ENCODE measurements around the gene HADHB.

The HADHB gene

DNA sequence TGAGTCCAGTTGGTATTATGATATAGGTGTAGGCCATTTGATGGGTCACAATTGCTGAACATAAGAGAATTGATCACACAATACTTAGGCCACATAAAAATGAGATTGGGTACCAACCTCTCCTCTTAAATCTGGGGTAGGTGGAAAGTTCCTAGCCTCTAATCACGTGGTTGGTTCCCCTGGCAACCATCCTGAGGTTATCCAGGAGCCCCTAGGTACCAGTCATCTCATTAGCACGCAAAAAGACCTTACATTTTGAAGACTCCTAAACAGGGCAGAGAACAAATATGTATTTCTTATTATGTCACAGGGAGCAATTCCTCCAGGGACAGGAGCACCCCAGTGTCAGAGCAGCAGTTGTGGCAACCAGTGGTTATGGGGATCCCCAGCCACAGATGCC, 88.6 kb downstream of the HADHB start:
- DNase-seq (ENCODE audit: low read depth, low spot score) = no peak
- Histone ChIP-seq H3K9ac (ENCODE audit: insufficient read length, low read depth) (no peak overlapping the region), H3K4me3 (ENCODE audit: insufficient read length, low read depth) (no peak overlapping the region), H3K36me3 (ENCODE audit: insufficient read depth, insufficient read length, low read length) (no peaks in the 10 kb centered on the region), H3K27me3 (ENCODE audit: insufficient read depth, insufficient read length) (no peaks in the 10 kb centered on the region), H3K4me1 (ENCODE audit: insufficient read depth, insufficient read length) (peaks cover 3% of the 10 kb centered on the region), H3K9me3 (ENCODE audit: insufficient read depth, low read length) (no peaks in the 10 kb centered on the region)
- no peak for TF ChIP-seq ZNF274 (IDR thresholded peaks at IDR 0.05; ENCODE audit: low read depth, low read length)
- no peak for TF ChIP-seq SUZ12 (IDR thresholded peaks at IDR 0.05; ENCODE audit: extremely low read depth, insufficient read depth, insufficient read length)
- TF ChIP-seq YY1 (IDR thresholded peaks at IDR 0.05; ENCODE audit: insufficient read depth, insufficient read length) = no peak

DNA sequence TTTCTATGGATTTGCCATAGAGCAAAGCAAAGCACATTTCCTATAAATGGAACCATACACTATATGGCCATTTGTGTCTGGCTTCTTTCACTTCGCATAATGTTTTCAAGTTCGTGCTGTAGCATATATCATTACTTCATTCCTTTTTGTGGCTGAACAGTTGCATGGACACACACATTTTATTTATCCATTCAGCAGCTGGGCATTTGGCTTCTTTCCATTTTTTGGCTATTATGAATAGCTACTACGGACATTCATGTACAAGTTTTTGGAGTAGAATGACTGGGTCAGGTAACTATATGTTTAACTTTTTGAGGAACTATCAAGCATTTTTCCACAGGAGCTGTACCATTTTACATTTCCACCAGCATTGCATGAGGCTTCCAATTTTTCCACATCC, 90.5 kb downstream of the HADHB start:
- no peak for DNase-seq (ENCODE audit: low read depth, low spot score)
- Histone ChIP-seq H3K9ac (ENCODE audit: insufficient read length, low read depth) (no peak overlapping the region), H3K9me3 (ENCODE audit: insufficient read depth, low read length) (no peaks in the 10 kb centered on the region), H3K4me3 (ENCODE audit: insufficient read length, low read depth) (no peak overlapping the region), H3K36me3 (ENCODE audit: insufficient read depth, insufficient read length, low read length) (no peaks in the 10 kb centered on the region), H3K27me3 (ENCODE audit: insufficient read depth, insufficient read length) (no peaks in the 10 kb centered on the region), H3K4me1 (ENCODE audit: insufficient read depth, insufficient read length) (peaks cover 3% of the 10 kb centered on the region)
- TF ChIP-seq ZNF274 (IDR thresholded peaks at IDR 0.05; ENCODE audit: low read depth, low read length) (no peak), YY1 (IDR thresholded peaks at IDR 0.05; ENCODE audit: insufficient read depth, insufficient read length) (no peak), SUZ12 (IDR thresholded peaks at IDR 0.05; ENCODE audit: extremely low read depth, insufficient read depth, insufficient read length) (no peak)

DNA sequence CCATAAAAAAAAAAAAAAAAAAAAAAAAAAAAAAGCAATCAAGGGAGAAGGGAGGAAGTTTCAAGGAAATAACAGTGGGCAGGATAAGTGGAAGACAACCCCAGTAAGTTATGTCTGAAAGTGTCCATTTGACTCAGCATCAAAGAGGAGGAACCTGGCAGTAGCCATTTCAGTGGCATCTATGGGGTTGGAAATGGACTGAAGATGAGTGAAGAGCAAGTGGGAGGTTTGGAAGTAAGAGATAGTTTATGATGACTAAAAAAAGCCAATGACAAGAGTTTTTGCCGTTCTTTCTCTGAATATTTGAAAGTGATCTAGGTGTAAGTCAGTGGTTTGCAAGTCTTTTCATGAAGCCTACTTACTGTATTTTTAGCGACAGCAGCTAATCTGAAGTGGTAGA, 92.0 kb downstream of the HADHB start:
- no peak overlapping the region for H3K4me3 ChIP-seq (ENCODE audit: insufficient read length, low read depth)
- H3K9me3 ChIP-seq (ENCODE audit: insufficient read depth, low read length) = no peaks in the 10 kb centered on the region
- H3K9ac ChIP-seq (ENCODE audit: insufficient read length, low read depth) = no peak overlapping the region
- no peaks in the 10 kb centered on the region for H3K36me3 ChIP-seq (ENCODE audit: insufficient read depth, insufficient read length, low read length)
- no peaks in the 10 kb centered on the region for H3K4me1 ChIP-seq (ENCODE audit: insufficient read depth, insufficient read length)
- DNase-seq (ENCODE audit: low read depth, low spot score) = no peak
- no peaks in the 10 kb centered on the region for H3K27me3 ChIP-seq (ENCODE audit: insufficient read depth, insufficient read length)
- no peak for TF ChIP-seq SUZ12 (IDR thresholded peaks at IDR 0.05; ENCODE audit: extremely low read depth, insufficient read depth, insufficient read length)

DNA sequence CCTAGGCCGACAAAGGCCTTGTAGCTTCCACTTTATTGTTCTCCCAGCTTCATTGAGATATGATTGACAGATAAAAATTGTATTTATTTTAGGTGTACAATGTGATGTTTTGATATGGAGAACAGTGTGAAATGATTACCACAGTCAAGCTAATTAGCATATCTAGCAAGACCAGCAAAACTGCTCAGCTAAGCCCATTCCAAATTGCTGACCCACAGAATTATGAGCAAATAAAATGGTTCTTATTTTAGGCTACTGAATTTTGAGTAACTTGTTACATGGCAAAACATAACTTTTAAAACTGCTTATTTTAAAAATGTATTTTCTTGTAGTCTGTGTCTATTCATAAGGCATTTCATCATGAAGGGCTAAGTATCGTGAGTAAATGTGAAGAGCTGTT, 92.6 kb downstream of the HADHB start:
- Histone ChIP-seq H3K4me1 (ENCODE audit: insufficient read depth, insufficient read length) (no peaks in the 10 kb centered on the region), H3K9me3 (ENCODE audit: insufficient read depth, low read length) (no peaks in the 10 kb centered on the region), H3K4me3 (ENCODE audit: insufficient read length, low read depth) (no peak overlapping the region), H3K27me3 (ENCODE audit: insufficient read depth, insufficient read length) (no peaks in the 10 kb centered on the region), H3K36me3 (ENCODE audit: insufficient read depth, insufficient read length, low read length) (no peaks in the 10 kb centered on the region), H3K9ac (ENCODE audit: insufficient read length, low read depth) (no peak overlapping the region)
- TF ChIP-seq SUZ12 (IDR thresholded peaks at IDR 0.05; ENCODE audit: extremely low read depth, insufficient read depth, insufficient read length) (no peak), YY1 (IDR thresholded peaks at IDR 0.05; ENCODE audit: insufficient read depth, insufficient read length) (no peak), ZNF274 (IDR thresholded peaks at IDR 0.05; ENCODE audit: low read depth, low read length) (no peak)
- no peak for DNase-seq (ENCODE audit: low read depth, low spot score)
